Stomach (tissue), 4 donors: ENCODE results near the gene LACTB.

ENCODE experiments used
- POLR2A ChIP-seq, 4 donors: fragments of 450-650 bp; IDR thresholded peaks; one replicate each; pipeline ENCODE4 v1.6.1; 2016; ENCODE audit warnings: antibody characterized with exemption in 4 of 4, control low read depth in 2 of 4, mild to moderate bottlenecking in 1 of 4, moderate library complexity in 1 of 4
- TF ChIP-seq, protein P1 (sequence below), 7 experiments: fragments of 450-650 bp in 4 of 7; fragments of 200-600 bp in 3 of 7; sonication (generic) in 3 of 7; IDR thresholded peaks; one replicate each; pipeline ENCODE4 v1.5.1; 2016 to 2019; ENCODE audit warnings: antibody characterized with exemption in 7 of 7, control low read depth in 2 of 7, mild to moderate bottlenecking in 1 of 7

DNA sequence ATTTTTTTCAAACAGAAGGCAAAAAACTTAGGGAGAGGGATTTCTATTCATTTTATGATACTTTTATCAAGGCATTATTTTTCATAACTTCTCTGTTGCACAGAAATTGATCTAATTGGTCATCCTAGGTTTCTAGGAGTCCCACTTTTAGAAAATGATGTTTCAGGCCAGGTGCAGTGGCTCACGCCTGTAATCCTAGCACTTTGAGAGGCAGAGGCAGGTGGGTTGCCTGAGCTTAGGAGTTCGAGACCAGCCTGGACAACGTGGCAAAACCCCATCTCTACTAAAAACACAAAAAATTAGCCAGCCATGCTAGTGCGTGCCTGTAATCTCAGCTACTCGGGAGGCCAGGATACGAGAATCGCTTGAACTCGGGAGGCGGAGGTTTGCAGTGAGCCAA lies 2.8 kb downstream of the LACTB start:
- TF ChIP-seq, protein P1, sequence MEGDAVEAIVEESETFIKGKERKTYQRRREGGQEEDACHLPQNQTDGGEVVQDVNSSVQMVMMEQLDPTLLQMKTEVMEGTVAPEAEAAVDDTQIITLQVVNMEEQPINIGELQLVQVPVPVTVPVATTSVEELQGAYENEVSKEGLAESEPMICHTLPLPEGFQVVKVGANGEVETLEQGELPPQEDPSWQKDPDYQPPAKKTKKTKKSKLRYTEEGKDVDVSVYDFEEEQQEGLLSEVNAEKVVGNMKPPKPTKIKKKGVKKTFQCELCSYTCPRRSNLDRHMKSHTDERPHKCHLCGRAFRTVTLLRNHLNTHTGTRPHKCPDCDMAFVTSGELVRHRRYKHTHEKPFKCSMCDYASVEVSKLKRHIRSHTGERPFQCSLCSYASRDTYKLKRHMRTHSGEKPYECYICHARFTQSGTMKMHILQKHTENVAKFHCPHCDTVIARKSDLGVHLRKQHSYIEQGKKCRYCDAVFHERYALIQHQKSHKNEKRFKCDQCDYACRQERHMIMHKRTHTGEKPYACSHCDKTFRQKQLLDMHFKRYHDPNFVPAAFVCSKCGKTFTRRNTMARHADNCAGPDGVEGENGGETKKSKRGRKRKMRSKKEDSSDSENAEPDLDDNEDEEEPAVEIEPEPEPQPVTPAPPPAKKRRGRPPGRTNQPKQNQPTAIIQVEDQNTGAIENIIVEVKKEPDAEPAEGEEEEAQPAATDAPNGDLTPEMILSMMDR (IDR thresholded peaks at IDR 0.05): no peak
- no peak for TF ChIP-seq POLR2A (IDR thresholded peaks at IDR 0.05)
